GM12878 (cell line): Measurements from ENCODE around the gene FOS. TPM values are rescaled to one million over a fixed set of nuclear protein-coding genes. Genes with fewer than 3 reads are reported as not detected.

Experiments used
- CBX5 ChIP-seq: sonication (generic); IDR thresholded peaks from 2 replicates; pipeline ENCODE4 v1.6.1; 2016; ENCODE audit warnings: low read depth, moderate library complexity, mild to moderate bottlenecking, inconsistent platforms
- CREB1 ChIP-seq: IDR thresholded peaks from 2 replicates; pipeline ENCODE4 v1.6.1; 2012; ENCODE audit warnings: low read depth, mild to moderate bottlenecking, inconsistent platforms
- EP300 ChIP-seq, 2 experiments: fragments of 150-350 bp in 1 of 2; IDR thresholded peaks; 2 replicates each; pipeline ENCODE4 v1.6.1; 2011 to 2012; ENCODE audit warnings: low read depth in 2 of 2, low read length in 2 of 2, borderline replicate concordance in 1 of 2, improper control_type of control experiment in 1 of 2, inconsistent platforms in 1 of 2; ENCODE audit not compliant: control insufficient read depth in 1 of 2
- FOS ChIP-seq: IDR thresholded peaks from 3 replicates; pipeline ENCODE4 v1.6.1; 2011; ENCODE audit warnings: borderline replicate concordance; ENCODE audit not compliant: insufficient read length; ENCODE audit errors: extremely low read depth
- FOXK2 ChIP-seq: fragments of 450-650 bp; IDR thresholded peaks from 2 replicates; pipeline ENCODE4 v1.6.1; 2017; ENCODE audit warnings: mild to moderate bottlenecking, moderate library complexity
- JUNB ChIP-seq: IDR thresholded peaks from 2 replicates; pipeline ENCODE4 v1.6.1; 2016; ENCODE audit warnings: antibody characterized with exemption, mild to moderate bottlenecking
- NR2C1 ChIP-seq: fragments of 450-650 bp; IDR thresholded peaks from 2 replicates; pipeline ENCODE4 v1.6.1; 2017; ENCODE audit warnings: antibody characterized with exemption, mild to moderate bottlenecking, moderate library complexity
- NR2F1 ChIP-seq: fragments of 450-650 bp; conservative IDR thresholded peaks from 2 replicates; pipeline ENCODE4 v1.6.1; 2017; ENCODE audit warnings: mild to moderate bottlenecking
- NRF1 ChIP-seq: conservative IDR thresholded peaks from 2 replicates; pipeline ENCODE4 v1.6.1; 2011; ENCODE audit warnings: mild to moderate bottlenecking, low read depth, low read length, improper control_type of control experiment
- PML ChIP-seq: IDR thresholded peaks from 2 replicates; pipeline ENCODE4 v1.6.1; 2012; ENCODE audit warnings: low read length, inconsistent platforms
- RAD21 ChIP-seq: IDR thresholded peaks from 2 replicates; pipeline ENCODE4 v1.6.1; 2011; ENCODE audit warnings: mild to moderate bottlenecking, low read depth, low read length, moderate library complexity; ENCODE audit not compliant: insufficient read depth
- RB1 ChIP-seq: fragments of 450-650 bp; formaldehyde crosslinking; IDR thresholded peaks from 2 replicates; pipeline ENCODE4 v1.6.1; 2017; ENCODE audit warnings: mild to moderate bottlenecking, borderline replicate concordance
- RFX5 ChIP-seq: IDR thresholded peaks from 2 replicates; pipeline ENCODE4 v1.6.1; 2011; ENCODE audit warnings: low read depth, low read length, improper control_type of control experiment
- SIX5 ChIP-seq: IDR thresholded peaks from 2 replicates; pipeline ENCODE4 v1.6.1; 2011; ENCODE audit warnings: mild to moderate bottlenecking, low read depth, low read length, moderate library complexity; ENCODE audit not compliant: severe bottlenecking
- SMARCA5 ChIP-seq: fragments of 450-650 bp; IDR thresholded peaks from 2 replicates; pipeline ENCODE4 v1.6.1; 2017; ENCODE audit warnings: mild to moderate bottlenecking
- SP1 ChIP-seq: IDR thresholded peaks from one replicate; pipeline ENCODE4 v1.6.1; 2011; ENCODE audit warnings: low read depth, low read length
- SREBF1 ChIP-seq: IDR thresholded peaks from 2 replicates; pipeline ENCODE4 v1.6.1; 2012; ENCODE audit warnings: mild to moderate bottlenecking, low read length
- SUZ12 ChIP-seq: fragments of 200-600 bp; sonication (generic); IDR thresholded peaks from one replicate; pipeline ENCODE4 v1.6.1; 2018; ENCODE audit warnings: antibody characterized with exemption, mild to moderate bottlenecking; ENCODE audit not compliant: unreplicated experiment
- TAF1 ChIP-seq: IDR thresholded peaks from 2 replicates; pipeline ENCODE4 v1.6.1; 2011; ENCODE audit warnings: mild to moderate bottlenecking, low read depth, low read length, borderline replicate concordance
- TARDBP ChIP-seq: IDR thresholded peaks from 2 replicates; pipeline ENCODE4 v1.6.1; 2016; ENCODE audit warnings: borderline replicate concordance
- WRNIP1 ChIP-seq: IDR thresholded peaks from 2 replicates; pipeline ENCODE4 v1.6.1; 2011; ENCODE audit warnings: low read depth, low read length, improper control_type of control experiment, borderline replicate concordance
- ZNF24 ChIP-seq: fragments of 450-650 bp; IDR thresholded peaks from 2 replicates; pipeline ENCODE4 v1.6.1; 2017; ENCODE audit warnings: antibody characterized with exemption, mild to moderate bottlenecking
- ZZZ3 ChIP-seq: IDR thresholded peaks from 2 replicates; pipeline ENCODE4 v1.6.1; 2011; ENCODE audit warnings: low read depth; ENCODE audit not compliant: control insufficient read depth, insufficient read length
- polyA plus RNA-seq, 11 experiments: library from polyadenylated mRNA; depleted of rRNA in 4 of 11; unstranded in 6 of 11; stranded (reverse) in 5 of 11; fragments of >200 nt; fragmentation: Nextera tagmentation in 4 of 11; fragmentation: Illumina TruSeq in 1 of 11; extraction: Ambion mirVana in 4 of 11; extraction: Trizol in 1 of 11; gene quantifications; 1 replicate in 1 of 11; 2 replicates in 10 of 11; pipeline versions ENCODE4 v1.2.1 to v1.2.3, GENCODE V29; 2011 to 2016; ENCODE audit warnings: inconsistent platforms in 2 of 11, missing spikeins in 2 of 11, low read depth in 1 of 11
- total RNA-seq, 4 experiments: library from RNA; depleted of rRNA in 3 of 4; stranded (reverse); fragments of >200 nt in 3 of 4; fragmentation: Illumina TruSeq in 1 of 4; extraction: Trizol in 1 of 4; gene quantifications; 2 replicates each; pipeline versions ENCODE4 v1.2.1 to v1.2.3, GENCODE V29; 2013 to 2021
- TF ChIP-seq, protein P1 (sequence below): IDR thresholded peaks from 2 replicates; pipeline ENCODE4 v1.6.1; 2011; ENCODE audit warnings: borderline replicate concordance, low read depth, mild to moderate bottlenecking, moderate library complexity, low read length; ENCODE audit not compliant: insufficient read depth, poor library complexity, severe bottlenecking
- TF ChIP-seq, protein P2 (sequence below): IDR thresholded peaks from 2 replicates; pipeline ENCODE4 v1.6.1; 2011; ENCODE audit warnings: borderline replicate concordance, low read depth, mild to moderate bottlenecking, moderate library complexity, mixed read lengths, low read length; ENCODE audit not compliant: insufficient read depth; ENCODE audit errors: extremely low read length
- TF ChIP-seq, protein P3 (sequence below): fragments of 450-650 bp; IDR thresholded peaks from 2 replicates; pipeline ENCODE4 v1.6.1; 2017; ENCODE audit warnings: mild to moderate bottlenecking, moderate library complexity

The FOS gene
- total and polyA plus RNA-seq, 10 of the 15 experiments (the other 5 are each of a cell fraction or from before 2014, with no cell fraction given): 0.02 to 0.95 (median 0.38) TPM

DNA sequence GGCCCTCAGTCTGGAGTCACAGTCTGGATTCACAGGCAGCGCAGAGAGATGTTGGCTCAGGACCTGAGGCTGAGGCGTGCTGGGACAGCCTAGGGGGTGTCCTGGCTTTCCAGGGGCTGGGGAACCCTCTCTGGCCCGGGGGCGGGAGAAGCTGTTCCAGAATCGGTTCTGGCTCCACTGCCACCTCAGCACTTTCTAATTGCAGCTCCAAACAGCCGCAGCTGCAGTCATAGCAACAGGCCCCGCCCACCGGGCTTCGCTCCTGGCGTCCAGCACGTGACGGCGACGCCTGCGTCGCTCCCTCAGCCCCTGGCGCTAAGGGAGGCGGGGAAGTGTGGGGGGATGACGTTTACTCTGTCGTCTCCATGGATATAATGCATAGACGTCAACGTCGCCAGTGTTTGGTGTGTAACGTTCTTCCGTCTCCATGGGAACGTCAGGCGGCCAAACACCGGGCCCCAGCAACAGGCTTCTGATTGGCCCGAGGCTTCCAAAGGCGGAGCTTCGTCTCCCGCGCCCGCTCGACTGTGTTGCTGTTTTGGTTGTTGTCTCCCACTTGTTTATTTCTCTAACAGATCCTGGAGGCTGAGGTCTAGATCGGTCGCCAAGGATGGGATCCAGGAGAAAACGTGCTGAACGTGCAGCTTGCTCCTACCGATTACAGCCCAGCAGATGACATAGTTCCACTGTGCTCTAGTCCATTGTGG, 19.7 kb upstream of the FOS start (continued):
- TF ChIP-seq, protein P1, sequence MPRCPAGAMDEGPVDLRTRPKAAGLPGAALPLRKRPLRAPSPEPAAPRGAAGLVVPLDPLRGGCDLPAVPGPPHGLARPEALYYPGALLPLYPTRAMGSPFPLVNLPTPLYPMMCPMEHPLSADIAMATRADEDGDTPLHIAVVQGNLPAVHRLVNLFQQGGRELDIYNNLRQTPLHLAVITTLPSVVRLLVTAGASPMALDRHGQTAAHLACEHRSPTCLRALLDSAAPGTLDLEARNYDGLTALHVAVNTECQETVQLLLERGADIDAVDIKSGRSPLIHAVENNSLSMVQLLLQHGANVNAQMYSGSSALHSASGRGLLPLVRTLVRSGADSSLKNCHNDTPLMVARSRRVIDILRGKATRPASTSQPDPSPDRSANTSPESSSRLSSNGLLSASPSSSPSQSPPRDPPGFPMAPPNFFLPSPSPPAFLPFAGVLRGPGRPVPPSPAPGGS: no peak
- TF ChIP-seq NR2C1: no peak
- TF ChIP-seq RB1: no peak
- no peak for TF ChIP-seq ZZZ3
- TF ChIP-seq SREBF1: no peak
- peak; percentile 82 for TF ChIP-seq FOXK2
- TF ChIP-seq SUZ12: no peak
- TF ChIP-seq, protein P2, sequence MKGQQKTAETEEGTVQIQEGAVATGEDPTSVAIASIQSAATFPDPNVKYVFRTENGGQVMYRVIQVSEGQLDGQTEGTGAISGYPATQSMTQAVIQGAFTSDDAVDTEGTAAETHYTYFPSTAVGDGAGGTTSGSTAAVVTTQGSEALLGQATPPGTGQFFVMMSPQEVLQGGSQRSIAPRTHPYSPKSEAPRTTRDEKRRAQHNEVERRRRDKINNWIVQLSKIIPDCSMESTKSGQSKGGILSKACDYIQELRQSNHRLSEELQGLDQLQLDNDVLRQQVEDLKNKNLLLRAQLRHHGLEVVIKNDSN: peak; percentile 96
- TF ChIP-seq SP1: peak; percentile 69
- TF ChIP-seq, protein P3, sequence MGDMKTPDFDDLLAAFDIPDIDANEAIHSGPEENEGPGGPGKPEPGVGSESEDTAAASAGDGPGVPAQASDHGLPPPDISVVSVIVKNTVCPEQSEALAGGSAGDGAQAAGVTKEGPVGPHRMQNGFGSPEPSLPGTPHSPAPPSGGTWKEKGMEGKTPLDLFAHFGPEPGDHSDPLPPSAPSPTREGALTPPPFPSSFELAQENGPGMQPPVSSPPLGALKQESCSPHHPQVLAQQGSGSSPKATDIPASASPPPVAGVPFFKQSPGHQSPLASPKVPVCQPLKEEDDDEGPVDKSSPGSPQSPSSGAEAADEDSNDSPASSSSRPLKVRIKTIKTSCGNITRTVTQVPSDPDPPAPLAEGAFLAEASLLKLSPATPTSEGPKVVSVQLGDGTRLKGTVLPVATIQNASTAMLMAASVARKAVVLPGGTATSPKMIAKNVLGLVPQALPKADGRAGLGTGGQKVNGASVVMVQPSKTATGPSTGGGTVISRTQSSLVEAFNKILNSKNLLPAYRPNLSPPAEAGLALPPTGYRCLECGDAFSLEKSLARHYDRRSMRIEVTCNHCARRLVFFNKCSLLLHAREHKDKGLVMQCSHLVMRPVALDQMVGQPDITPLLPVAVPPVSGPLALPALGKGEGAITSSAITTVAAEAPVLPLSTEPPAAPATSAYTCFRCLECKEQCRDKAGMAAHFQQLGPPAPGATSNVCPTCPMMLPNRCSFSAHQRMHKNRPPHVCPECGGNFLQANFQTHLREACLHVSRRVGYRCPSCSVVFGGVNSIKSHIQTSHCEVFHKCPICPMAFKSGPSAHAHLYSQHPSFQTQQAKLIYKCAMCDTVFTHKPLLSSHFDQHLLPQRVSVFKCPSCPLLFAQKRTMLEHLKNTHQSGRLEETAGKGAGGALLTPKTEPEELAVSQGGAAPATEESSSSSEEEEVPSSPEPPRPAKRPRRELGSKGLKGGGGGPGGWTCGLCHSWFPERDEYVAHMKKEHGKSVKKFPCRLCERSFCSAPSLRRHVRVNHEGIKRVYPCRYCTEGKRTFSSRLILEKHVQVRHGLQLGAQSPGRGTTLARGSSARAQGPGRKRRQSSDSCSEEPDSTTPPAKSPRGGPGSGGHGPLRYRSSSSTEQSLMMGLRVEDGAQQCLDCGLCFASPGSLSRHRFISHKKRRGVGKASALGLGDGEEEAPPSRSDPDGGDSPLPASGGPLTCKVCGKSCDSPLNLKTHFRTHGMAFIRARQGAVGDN: no peak
- TF ChIP-seq EP300 (IDR thresholded peaks at IDR 0.05; ENCODE audit: borderline replicate concordance in 1 of 2, control insufficient read depth in 1 of 2, low read depth in 2 of 2, low read length in 2 of 2): peak; percentile 80 to 98
- TF ChIP-seq ZNF24: no peak
- TF ChIP-seq TARDBP: no peak
- no peak for TF ChIP-seq JUNB
- TF ChIP-seq PML: no peak
- peak; percentile 98 for TF ChIP-seq CREB1
- no peak for TF ChIP-seq TAF1
- no peak for TF ChIP-seq WRNIP1
- peak; percentile 98 for TF ChIP-seq RFX5
- TF ChIP-seq RAD21: no peak
- TF ChIP-seq SIX5: no peak
- no peak for TF ChIP-seq SMARCA5
- TF ChIP-seq CBX5: no peak
- peak; percentile 9; the same call in 1 of the 2 replicates for TF ChIP-seq NR2F1
- peak; percentile 13 for TF ChIP-seq FOS
- TF ChIP-seq NRF1: no peak
